Measurements from ENCODE around the gene ADCY10. TPM values are rescaled to one million over a fixed set of nuclear protein-coding genes. Genes with fewer than 3 reads are reported as not detected.
A peak's percentile ranks its signal among the peaks of the same experiment; 100 is the strongest.

The ADCY10 gene
- total RNA-seq, 2 donors from 2014 or later: 0.05 to 1.4 TPM

GRCh38 chr1:167937709-167938010 lies 23.7 kb upstream of the ADCY10 start:
- no peaks in the 10 kb centered on the region for H3K4me1 ChIP-seq (replicated peaks)
- DNase-seq (ENCODE audit: low spot score): no peak
- intact Hi-C loops (cut with DNase I): loop anchor here (2.0 to 5.0 kb wide), 3 partner anchors 145 to 241 kb away; partner anchors contain the start of genes MPZL1 and TIPRL
- TF ChIP-seq, protein P1, sequence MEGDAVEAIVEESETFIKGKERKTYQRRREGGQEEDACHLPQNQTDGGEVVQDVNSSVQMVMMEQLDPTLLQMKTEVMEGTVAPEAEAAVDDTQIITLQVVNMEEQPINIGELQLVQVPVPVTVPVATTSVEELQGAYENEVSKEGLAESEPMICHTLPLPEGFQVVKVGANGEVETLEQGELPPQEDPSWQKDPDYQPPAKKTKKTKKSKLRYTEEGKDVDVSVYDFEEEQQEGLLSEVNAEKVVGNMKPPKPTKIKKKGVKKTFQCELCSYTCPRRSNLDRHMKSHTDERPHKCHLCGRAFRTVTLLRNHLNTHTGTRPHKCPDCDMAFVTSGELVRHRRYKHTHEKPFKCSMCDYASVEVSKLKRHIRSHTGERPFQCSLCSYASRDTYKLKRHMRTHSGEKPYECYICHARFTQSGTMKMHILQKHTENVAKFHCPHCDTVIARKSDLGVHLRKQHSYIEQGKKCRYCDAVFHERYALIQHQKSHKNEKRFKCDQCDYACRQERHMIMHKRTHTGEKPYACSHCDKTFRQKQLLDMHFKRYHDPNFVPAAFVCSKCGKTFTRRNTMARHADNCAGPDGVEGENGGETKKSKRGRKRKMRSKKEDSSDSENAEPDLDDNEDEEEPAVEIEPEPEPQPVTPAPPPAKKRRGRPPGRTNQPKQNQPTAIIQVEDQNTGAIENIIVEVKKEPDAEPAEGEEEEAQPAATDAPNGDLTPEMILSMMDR (IDR thresholded peaks at IDR 0.05): no peak
- TF ChIP-seq POLR2A (IDR thresholded peaks at IDR 0.05) (no peak), POLR2AphosphoS5 (IDR thresholded peaks at IDR 0.05) (no peak)
- WGBS: 1% methylated on average over 5 of the region's 5 CpGs
- H3K36me3 ChIP-seq: no peaks in the 10 kb centered on the region
- no peaks in the 10 kb centered on the region for H3K9me3 ChIP-seq
- peak overlapping the region; percentile 95 to 98 for H3K27ac ChIP-seq
- H3K4me3 ChIP-seq: peak overlapping the region; percentile 85 to 90
- H3K27me3 ChIP-seq (replicated peaks; ENCODE audit: insufficient read depth): no peaks in the 10 kb centered on the region

- Histone ChIP-seq H3K9me3 (no peaks in the 10 kb centered on the region), H3K27ac (peak within 1 kb of the TSS; percentile 95 to 98), H3K27me3 (replicated peaks; ENCODE audit: insufficient read depth) (no peaks in the 10 kb centered on the region), H3K4me1 (replicated peaks) (no peaks in the 10 kb centered on the region), H3K36me3 (no peaks in the 10 kb centered on the region), H3K4me3 (peak within 1 kb of the TSS; percentile 85 to 90)
- WGBS: under 1% methylated on average over 47 of the region's 51 CpGs
- peak; percentile 83 for DNase-seq (ENCODE audit: low spot score)
- TF ChIP-seq, protein P1 (IDR thresholded peaks at IDR 0.05): no peak
- peak; percentile 52 for TF ChIP-seq POLR2A (IDR thresholded peaks at IDR 0.05)
- peak; percentile 77 for TF ChIP-seq POLR2AphosphoS5 (IDR thresholded peaks at IDR 0.05)
- intact Hi-C loops (cut with DNase I): loop anchor here (2.0 to 5.0 kb wide), 3 partner anchors 145 to 242 kb away; partner anchors contain the start of genes MPZL1 and TIPRL
Measured at GRCh38 chr1:167936930-167937708, 23.2 kb upstream of the ADCY10 start, which contains the start of gene MPC2. MPC2 (minus strand) TSS chr1:167937072; CDS start chr1:167935841, 1,231 bp downstream.

DNA sequence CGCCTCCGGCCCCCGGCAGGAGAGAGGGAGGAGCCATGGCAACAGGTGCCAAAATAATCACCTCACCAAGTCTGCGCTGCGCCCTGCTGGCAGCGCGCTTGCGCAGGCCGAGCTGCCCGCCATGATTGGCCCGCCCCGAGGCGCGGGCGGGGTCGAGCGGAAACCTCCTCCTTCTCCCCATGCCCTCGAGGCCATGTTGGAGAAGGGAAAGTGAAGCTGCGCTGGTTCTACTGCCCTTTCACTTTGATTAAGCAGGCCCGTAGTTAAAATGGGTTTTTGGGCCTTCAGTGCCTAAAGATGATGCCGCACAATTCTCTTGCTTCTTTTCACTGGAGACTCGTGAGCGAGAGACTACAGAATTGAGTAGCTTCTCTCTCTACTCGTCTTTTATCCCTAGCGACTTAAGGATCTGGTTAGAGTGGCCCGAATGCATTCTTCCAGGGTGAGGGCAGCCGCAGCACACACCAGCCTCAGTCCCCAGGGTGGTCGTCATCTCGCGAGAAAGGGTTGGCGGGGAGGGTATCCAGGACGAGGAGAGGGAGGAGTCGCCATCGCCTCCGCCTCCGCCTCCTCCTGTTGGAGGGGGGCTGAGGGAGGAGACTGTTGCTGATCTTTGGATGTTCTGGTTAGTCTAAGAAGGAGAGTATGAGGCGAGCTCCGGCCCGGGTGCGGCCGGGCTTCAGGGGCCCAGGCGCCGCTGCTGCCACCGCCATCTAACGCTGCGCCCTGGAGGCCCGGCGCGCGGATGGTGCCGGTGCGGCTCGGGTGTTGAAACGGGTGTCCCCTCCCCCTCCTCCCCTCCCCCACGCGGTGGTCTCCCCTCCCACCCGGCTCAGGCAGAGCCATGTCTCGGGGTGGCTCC lies 22.4 kb upstream of the ADCY10 start, which contains the start of gene DCAF6:
DCAF6 (plus strand) TSS at position 616 of the 862 bp plus-strand sequence; CDS start at position 845, 229 bp downstream.
- Histone ChIP-seq H3K27me3 (replicated peaks; ENCODE audit: insufficient read depth) (no peaks in the 10 kb centered on the region), H3K4me3 (peak within 1 kb of the TSS; percentile 85 to 90), H3K36me3 (no peaks in the 10 kb centered on the region), H3K4me1 (replicated peaks) (no peaks in the 10 kb centered on the region), H3K9me3 (no peaks in the 10 kb centered on the region), H3K27ac (peak within 1 kb of the TSS; percentile 95 to 98)
- under 1% methylated on average over 57 of the region's 58 CpGs for WGBS
- TF ChIP-seq POLR2A (IDR thresholded peaks at IDR 0.05) (peak; percentile 94), POLR2AphosphoS5 (IDR thresholded peaks at IDR 0.05) (peak; percentile 92)
- TF ChIP-seq, protein P1 (IDR thresholded peaks at IDR 0.05): peak in 2 of 4 experiments; percentile 17 to 38
- intact Hi-C loops (cut with DNase I): loop anchor here (2.0 to 5.0 kb wide), 3 partner anchors 146 to 243 kb away; partner anchors contain the start of genes MPZL1 and TIPRL
- DNase-seq (ENCODE audit: low spot score): peak; percentile 96

DNA sequence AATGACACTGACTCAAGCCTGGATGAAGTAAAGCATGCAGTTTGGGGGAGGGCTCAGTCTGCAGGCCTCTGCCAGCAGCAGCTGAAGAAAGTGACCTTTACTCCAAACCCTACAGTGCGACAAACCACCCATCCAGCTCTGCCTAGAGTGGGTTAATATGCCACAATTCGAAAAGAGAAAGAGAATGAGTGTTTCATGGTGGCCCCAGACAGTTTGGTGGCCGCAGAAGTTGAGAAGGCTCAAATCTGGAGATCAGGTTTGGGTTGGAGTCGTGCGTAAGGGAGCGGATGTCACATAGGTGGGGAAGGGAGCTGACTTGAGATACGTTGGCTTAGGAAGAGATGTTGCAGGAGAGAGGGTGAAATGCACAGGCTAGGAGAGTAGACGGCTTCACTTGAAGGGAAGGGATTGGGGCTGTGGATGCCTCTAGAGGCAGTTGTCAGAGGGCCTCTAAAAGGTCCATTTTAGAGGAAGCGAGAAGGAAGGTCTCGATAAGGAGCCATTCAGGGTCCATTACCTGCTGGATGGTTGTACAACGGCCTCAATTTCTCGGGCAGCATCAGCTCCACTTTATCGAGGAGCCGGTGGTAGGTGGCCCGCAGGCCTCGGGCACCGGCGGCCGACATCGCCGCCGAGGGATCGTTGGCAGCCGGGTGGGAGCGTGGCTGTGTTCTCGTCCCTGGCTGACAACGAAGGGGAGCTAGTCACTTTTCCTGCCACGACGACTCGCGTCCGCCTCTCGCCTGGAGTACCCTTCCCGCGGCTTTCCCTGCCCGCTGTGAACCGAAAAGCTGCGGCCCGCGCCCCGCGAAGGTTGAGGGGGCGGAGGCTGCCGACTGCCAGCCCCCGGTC lies 21.5 kb upstream of the ADCY10 start:
- no peaks in the 10 kb centered on the region for H3K27me3 ChIP-seq (replicated peaks; ENCODE audit: insufficient read depth)
- peak overlapping the region; percentile 95 to 98 for H3K27ac ChIP-seq
- DNase-seq (ENCODE audit: low spot score): peak; percentile 23
- H3K36me3 ChIP-seq: no peaks in the 10 kb centered on the region
- TF ChIP-seq, protein P1 (IDR thresholded peaks at IDR 0.05): no peak
- peak; percentile 89 for TF ChIP-seq POLR2A (IDR thresholded peaks at IDR 0.05)
- H3K4me3 ChIP-seq: peak overlapping the region; percentile 85 to 90
- 0% methylated on average over 43 of the region's 45 CpGs for WGBS
- intact Hi-C loops (cut with DNase I): loop anchor here (2.0 to 5.0 kb wide), 3 partner anchors 147 to 243 kb away; partner anchors contain the start of genes MPZL1 and TIPRL
- no peaks in the 10 kb centered on the region for H3K9me3 ChIP-seq
- peaks cover 1% of the 10 kb centered on the region for H3K4me1 ChIP-seq (replicated peaks)
